Femur (tissue), 1 donor: ENCODE data around the gene CACNA1G.

ENCODE experiments used
- DNase-seq: peaks from one replicate; pipeline ENCODE4 v3.0.0-alpha.2; 2017

The CACNA1G gene

DNA sequence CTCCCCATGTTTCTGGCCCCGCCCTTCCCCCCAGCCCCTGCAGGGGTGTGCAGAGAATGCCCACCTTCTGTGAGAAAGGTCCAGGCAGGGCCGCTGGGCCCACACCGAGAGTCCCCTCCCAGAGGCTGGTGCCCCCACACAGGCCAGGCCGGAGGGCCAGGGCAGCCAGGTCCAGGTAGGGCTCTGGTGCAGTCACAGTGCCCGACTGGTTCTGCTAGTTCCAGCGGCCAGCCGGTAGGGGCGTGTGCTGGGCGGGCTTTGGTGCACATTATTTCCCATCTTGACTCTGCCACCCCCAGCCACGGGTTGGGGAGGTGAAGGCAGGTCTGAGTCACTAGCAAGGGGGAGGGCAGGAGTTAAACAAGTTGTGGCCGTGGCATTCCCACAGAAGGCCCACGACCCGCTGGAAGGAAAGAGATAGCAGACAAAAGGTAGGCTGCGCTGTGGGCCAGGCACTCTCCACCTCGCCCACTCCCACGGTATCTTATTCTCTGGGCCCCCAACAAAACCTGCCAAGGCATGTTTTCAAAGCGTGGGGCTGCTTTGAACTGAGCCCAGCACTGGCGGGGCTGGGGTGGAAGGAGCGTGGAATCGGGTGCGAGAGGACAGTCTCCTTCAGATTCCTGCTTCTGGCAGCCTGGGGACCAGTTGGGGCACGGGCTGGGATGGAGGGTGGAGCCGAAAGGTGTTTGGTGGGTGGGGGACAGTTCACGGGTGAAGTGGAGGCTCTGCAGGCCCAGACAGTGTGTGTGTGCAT is 26.1 kb upstream of the CACNA1G start:
- DNase-seq: no peak

DNA sequence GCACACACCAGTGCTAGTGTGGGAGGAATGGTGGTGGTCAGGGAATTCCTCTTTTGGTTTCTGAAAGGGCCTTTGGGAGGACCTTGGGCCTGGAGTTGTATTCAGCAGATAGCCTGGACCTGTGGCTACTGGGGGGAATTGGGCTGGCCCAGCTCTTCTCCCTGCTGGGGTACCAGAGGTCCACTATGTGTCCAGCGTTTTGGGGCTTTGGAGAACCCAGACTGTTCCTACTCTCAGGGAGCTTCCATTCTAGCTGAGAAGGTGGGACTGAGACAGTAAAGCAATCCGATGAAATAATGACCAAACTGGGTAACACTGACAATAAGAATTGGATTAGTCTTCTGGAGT is 25.6 kb upstream of the CACNA1G start:
- DNase-seq: no peak

DNA sequence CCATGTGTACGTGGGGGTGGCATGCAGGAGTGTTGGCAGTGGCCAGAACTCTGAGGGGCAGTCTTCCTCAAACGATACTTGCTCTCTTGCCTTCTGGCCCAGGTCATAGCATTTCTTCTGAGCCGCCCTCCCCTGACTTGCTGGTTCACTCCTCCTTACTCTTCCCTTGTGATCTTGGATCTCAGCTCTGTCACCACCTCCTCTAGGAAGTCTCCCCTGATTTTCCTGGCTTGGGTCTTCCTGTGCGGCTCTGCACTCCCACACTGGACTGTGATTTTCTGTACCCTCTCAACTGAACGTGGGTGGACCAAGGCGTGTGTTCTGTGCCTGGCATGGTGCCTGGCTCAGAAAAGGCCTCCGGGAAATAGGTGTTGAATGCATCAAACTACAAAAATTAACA is 25.1 kb upstream of the CACNA1G start:
- DNase-seq: no peak

DNA sequence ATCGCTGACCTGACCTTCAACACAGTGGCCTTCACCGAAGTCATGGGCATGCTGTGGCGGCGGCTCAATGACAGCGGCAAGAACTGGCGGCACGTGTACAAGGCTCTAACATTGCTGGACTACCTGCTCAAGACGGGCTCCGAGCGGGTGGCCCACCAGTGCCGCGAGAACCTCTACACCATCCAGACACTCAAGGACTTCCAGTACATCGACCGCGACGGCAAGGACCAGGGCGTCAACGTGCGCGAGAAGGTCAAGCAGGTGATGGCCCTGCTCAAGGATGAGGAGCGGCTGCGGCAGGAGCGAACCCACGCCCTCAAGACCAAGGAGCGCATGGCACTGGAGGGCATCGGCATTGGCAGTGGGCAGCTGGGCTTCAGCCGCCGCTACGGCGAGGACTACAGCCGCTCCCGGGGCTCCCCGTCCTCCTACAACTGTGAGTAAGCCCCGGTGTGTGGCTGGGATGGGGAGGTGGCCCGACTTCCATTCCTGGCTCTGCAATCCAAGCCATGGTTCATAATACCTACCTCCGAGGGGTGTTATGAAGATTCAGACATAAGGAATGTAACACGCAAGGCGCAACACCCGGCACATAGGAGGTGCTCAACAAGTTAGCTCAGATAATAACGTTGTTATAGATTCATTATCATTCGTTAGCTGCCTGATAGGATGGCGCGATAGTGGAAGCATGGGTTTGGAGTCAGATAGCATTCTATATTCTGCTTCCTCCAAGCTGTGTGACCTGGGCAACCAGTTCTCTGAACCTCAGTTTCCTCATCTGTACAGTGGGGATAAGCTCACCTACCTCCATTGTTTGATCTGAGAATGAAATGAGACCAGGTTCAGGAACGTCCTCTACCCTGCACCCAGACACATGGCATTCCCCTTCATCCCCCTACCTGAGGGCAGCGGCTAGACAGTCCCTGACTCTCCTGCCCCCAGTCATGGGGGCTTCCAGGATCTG is 23.6 kb upstream of the CACNA1G start:
- DNase-seq: no peak

DNA sequence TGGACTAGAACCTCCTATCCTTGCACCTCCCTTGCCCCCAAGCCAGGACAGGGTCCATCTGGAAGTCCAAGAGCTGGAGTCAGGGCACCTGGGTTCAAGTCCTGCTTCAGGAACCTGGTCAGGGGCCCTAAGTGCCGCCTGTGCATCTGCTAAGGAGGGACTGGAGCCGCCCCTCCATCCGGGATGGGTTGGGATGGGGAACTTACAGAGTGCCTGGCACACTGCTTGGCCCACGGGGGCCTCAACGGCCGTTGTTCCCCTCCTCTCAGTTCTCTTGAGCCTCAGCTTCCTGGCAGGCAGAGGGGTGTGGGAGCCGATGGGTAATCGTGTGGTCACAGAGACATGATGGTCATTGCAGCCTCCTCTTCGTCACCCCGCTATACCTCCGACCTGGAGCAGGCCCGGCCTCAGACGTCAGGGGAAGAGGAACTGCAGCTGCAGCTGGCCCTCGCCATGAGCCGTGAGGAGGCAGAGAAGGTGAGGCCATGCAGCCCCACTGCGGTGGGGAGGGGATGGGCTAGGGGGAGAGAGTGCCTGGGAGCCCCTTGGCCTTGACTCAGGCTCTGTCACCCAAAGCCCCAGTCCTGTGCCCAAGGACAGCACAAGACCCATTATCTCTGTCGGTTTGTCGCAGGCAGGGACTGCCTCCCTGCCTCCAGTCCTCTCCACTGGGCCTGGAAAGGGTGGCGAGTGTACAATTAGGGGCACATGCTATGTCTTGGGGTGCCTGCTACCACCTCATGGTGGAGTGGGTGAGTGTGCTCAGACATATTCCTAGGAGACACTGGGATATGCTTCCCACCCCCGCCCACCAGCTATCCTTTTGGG is 22.6 kb upstream of the CACNA1G start:
- no peak for DNase-seq

DNA sequence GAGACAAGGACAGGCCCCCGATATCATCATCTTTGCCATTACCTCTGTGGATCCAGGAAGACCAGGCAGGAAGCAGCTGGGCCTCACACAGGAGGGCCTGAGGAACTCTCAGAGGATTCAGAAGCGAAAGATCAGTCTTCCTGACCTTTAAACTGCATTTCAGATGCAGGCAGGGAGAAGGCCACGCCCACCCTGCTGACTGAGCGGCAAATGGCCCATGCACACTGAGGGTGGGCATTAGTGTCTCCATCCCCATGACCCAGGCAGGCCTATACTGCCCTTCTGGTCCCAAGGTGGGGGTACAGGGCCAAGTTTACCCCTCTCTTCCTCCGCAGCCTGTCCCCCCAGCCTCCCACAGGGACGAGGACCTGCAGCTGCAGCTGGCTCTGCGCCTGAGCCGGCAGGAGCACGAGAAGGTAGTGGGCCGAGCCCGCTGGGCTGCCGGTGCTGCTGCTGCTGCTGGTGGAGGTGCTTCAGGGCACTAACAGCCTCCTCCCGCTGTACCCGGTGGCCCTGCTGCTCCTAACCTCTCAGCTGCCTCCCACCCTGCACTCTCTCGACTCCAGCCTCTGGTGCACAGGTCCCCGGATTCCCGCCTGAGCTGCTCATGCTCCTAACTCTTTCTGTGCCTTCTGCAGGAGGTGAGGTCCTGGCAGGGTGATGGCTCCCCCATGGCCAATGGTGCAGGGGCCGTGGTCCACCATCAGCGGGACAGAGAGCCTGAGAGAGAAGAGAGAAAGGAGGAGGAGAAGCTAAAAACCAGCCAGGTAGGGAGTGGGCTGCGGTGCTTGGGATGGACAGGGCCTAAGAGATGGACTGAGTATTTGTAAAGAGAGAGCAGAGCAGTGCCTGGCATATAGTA is 21.7 kb upstream of the CACNA1G start:
- DNase-seq: no peak

DNA sequence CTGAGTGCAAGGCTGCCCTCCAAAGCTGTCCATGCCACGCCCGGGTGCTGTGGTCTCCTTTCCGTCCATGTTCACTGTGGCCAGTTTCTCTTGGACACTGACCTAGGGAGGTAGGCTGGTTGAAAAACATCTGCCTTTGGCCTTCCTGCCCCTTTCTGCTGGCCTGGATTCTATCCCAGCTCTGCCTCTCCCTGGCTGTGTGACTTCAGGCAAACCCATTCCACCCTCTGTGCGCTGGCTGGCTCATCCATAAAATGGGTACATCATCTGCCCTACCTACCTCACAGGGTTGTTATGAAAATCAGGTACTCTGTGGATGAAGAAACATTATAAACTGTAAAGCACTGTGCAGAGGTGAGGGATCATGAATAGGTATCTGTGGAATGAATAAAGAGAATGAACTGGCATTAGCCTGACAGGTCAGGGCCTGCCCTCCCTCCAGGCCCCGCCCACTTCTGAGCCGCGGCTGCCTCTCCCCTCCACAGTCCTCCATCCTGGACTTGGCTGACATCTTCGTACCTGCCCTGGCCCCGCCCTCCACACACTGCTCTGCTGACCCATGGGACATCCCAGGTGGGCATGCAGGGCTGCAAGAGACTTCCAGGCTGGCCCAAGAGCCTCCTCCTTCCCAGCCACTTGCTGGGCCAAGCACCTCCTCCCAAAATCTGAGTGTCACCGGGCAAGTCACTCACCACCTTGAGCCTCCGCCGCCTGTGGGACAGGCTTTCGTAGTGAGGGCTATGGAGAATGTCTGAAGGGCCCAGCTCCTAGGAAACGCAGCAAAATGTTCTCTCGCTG is 20.6 kb upstream of the CACNA1G start:
- no peak for DNase-seq

DNA sequence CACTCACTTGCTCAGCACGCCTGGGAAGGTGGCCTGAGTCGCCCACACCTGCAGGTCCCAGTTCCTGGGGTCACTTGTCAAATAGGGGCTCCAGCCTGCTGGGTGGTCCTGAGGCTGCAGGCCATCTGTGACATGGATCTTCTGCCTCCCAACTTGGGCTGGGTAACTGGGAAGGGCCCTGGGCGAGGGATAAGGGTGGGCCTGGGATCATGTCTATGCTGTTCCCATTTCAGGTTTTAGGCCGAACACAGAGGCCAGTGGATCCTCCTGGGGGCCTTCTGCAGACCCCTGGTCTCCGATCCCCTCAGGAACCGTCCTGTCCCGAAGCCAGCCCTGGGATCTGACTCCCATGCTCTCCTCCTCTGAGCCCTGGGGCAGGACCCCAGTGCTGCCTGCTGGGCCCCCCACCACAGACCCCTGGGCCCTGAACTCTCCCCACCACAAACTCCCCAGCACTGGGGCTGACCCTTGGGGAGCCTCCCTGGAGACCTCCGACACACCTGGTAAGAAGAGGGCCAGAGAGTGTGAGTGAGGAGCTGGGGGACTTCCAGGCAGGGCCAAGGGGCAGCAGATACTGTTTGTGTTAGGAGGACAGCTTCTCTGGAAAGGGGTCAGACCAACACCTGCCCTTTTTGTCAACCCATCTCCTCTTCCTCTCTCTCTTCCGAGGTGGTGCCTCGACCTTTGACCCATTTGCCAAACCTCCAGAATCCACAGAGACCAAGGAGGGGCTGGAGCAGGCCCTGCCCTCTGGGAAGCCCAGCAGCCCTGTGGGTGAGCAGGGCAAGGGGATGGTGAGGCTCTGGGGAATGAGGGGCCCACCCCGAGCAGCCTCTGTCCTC is 19.7 kb upstream of the CACNA1G start:
- no peak for DNase-seq

DNA sequence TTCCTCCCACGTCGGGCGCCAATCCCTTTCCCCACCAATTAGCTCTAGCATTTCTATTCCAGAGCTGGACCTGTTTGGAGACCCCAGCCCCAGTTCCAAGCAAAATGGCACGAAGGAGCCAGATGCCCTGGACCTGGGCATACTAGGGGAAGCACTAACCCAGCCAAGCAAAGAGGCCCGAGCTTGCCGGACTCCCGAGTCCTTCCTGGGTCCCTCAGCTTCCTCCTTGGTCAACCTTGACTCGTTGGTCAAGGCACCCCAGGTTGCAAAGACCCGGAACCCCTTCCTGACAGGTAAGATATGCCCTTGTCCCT is 19.2 kb upstream of the CACNA1G start:
- DNase-seq: no peak

DNA sequence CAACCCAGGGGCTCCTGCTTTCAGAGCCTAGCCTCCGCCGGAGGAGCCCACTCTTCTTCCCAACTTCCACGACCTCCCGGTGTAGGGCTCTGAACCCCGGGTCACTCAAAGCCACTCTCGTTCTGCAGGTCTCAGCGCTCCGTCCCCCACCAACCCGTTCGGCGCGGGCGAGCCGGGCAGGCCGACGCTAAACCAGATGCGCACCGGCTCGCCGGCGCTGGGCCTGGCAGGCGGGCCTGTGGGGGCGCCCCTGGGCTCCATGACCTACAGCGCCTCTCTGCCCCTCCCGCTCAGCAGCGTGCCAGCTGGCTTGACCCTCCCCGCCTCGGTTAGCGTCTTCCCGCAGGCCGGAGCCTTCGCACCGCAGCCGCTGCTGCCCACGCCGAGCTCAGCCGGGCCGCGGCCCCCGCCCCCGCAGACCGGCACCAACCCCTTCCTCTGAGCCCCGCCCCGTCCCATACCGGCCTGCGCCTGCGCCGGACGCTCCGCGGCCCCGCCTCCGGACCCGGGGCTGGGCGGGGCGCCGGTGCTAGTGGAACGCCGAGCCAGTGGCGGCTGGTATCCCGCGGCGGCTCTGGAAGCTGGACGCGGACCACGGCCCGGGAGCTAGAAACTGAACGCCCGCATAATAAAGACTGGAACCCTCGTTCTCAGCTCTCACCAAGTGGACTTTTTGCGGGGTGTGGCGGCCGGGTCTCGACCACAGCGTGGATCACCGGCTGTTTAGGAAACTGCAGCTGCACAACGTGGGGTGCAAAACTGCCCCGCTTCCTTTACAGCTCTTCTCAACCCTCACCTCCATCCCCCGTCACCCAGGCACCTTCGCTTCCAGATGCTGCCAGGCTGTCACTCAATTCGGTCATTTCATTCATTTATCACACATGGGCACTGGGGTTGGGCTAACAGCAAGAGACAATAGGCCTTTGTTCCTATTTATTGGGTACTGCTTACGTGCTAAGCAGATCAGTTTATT is 18.5 kb upstream of the CACNA1G start:
- DNase-seq: peak; percentile 92

DNA sequence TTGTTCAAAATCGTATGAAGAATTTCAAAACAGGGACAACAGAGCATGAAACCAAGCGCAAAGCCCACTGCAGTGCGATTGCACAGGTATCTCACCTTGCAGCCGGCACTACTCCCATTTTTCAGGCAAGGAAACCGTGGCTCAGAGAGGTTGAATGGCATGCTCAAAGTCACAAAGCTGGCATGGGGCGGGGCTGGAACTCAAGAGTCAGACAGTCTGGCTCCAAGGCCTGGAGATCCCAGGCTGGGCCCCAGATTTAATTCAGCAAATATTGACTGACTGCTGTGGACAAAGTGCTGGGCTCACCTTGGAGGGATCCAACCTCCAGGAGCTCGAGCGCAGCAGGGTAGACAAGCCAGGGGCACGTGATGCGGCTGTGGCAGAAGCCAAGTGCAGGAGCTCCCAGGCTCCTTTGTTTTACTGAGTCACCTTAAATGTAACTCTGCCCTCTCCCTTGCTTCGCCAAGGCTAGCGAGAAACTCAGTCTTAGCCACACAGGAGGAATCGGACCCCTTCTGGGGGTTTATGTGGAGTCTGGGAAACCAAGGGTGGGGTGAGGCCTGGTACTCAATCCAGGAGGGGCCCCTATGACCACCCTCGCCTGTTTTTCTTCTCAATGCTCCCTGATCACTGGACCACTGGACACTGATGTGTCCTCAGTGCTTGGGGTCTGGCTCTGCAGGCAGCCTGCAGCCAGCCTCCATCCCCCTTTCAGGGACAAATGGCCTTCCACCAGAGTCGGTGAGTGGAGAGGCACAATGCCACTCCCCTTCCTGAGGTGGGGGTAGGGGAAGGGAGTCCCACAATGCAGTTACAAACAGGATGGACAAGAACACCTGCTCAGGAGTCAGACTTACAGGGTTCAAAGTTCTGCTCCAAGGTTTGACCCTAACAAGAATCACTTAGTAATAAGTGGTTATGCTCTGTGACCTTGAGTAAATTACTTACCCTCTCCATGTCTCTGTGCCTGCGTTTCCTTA is 17.4 kb upstream of the CACNA1G start:
- no peak for DNase-seq

DNA sequence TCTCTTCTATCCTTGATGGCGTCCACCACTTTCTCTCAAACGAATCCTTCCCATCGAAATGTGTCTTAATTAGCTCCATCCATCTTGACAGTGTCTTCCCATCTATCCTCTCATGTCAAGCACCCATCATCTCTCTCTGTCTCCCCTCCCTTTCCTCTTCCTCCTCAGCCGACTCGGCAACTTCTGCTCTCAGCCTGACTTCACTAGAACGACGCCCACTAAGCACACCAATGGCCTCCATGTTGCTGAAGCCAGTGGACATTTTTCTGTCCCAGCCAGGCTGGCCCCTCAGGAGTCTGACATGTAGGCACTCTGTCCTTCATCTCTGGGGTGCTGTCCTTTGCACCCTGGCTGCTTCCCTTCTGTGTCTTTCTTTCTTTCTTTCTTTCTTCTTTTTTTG is 16.0 kb upstream of the CACNA1G start:
- DNase-seq: no peak

DNA sequence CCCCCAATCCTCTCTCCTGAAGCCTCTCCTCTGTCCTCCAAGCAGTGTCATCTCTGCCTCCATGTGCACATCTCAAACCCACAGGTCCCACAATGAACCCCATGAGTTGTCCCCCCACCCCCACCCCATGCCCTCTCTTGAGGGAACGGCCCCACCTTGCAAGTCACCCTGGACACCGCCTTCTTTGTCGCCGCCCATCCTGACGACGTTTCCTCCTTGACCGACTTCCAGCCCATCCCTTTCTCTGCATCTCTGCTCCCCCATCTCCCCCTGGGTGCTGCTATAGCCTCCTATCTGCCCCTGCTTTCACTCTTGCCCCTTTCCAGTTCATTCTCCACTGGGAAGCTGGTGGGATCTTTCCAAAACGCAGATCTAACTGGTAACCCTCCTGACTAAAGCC is 15.2 kb upstream of the CACNA1G start:
- no peak for DNase-seq

DNA sequence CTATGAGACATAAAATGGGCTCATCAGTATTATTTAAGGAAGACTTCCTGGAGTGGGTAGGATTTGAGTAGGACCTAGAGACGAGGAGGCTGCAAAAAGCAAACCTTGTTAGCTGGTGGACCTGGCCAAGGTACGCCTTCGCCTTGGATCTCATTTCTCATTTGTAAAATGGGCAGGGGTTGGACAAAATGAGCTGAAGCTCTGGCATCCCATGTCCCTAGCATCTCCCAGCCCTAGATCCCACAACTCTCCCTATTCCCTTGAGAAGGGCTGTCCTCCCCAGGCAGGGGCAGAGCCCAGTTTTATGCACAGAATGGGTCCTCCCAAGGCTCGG is 13.8 kb upstream of the CACNA1G start:
- no peak for DNase-seq

DNA sequence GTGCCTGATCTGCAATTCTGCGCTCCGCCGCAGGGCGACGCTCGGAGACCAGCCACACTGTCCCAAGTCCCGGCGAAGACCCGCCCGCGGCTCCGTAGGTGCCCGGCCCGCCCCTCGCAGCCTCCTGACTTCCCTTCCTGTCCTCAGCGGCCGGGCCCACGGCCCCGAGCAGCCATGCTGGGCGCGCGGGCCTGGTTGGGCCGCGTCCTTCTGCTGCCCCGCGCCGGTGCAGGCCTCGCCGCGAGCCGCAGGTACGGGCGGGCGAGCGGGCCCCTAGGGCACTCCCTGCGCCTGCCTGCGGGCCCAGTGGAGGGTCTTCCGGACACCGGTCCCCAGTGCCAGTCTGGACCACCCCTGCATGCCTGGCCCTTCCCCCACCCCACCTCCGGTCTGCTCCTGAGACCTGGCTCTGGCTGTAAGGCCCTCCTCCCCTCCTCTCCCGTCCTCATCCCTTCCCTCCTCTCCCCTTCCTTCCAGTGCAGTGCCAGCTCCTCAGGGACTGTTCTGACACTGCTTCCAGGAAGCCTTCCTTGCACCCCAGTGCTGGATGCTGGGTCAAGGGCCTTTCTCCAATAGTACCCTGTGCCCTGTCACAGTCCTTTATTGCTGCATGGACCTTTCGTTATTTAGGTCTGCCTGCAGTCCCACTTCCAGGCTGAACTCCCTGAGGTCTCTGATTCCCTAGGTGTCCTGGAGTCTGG is 13.3 kb upstream of the CACNA1G start, which contains the start of gene SPATA20:
SPATA20 (plus strand) TSS at position 140 of the 701 bp plus-strand sequence; CDS start at position 175, 35 bp downstream.
- DNase-seq: peak; percentile 92

DNA sequence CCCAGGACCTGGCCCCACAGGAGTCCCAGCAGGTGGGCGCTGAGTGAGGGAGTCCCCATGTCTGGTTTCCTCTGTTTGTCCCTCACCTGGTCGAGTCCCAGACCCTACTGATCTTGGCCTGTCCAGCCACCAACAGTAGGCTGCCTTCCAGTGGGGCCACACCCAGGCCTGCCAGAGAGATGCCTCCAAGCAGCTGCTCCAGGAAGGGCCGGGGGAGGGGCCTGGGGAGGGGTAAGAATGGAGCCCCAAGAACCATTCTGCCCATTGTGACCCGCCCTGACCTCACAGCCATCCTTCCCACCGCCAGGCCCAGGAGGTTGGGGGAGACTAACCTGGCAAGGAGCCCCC is 12.8 kb upstream of the CACNA1G start:
- peak; percentile 58 for DNase-seq

DNA sequence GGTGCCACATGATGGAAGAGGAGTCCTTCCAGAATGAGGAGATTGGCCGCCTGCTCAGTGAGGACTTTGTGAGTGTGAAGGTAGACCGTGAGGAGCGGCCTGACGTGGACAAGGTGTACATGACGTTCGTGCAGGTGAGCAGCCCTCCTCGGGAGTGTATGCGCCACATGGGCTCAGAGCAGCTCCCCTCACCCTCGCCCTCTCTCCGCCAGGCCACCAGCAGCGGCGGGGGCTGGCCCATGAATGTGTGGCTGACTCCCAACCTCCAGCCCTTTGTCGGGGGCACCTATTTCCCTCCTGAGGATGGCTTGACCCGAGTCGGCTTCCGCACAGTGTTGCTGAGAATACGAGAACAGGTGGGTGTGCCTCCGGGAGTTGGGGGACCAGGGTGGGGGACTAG is 11.7 kb upstream of the CACNA1G start:
- DNase-seq: no peak
